ENCODE data around the gene ZBED1.
"Not testable (repeated sequence)": the region's sequence is repeated elsewhere in the genome, so short reads cannot be mapped to it uniquely, and the experiment has no call there.

The ZBED1 gene

DNA sequence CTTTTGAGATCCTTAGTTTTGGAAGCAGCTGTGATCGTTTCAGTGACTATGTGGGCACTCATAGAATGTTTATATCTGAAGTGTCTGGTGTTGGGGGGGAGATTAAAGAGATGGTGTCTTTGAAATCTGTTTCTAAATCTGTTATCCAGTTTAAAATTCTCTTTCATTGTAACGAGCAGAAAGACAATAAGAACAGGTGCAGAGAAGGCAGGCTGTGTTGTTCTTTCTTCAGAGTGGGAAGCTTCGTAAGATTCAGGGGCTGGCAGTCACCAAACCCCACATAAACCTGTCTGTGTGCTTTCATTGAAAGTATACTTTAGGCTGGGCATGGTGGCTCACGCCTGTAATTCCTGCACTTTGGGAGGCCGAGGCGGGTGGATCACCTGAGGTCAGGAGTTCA is 16.3 kb upstream of the ZBED1 start:
- FAIRE-seq = no peak

DNA sequence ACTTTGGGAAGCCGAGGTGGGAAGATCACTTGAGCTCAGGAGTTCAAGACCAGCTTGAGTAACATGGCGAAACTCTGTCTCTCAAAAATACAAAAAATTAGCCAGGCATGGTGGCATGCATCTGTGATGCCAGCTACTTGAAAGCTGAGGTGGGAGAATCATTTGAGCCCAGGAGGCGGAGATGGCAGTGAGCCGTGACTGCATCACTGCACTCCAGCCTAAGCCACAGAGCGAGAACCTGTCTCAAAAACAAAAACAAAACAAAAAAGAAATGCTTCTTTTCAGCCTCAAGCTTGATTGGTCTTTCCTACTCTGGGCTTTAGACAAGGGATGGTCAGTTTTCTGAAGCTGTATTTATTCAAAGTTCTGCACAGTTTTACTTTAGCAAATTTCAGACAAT is 15.8 kb upstream of the ZBED1 start:
- FAIRE-seq = no peak

DNA sequence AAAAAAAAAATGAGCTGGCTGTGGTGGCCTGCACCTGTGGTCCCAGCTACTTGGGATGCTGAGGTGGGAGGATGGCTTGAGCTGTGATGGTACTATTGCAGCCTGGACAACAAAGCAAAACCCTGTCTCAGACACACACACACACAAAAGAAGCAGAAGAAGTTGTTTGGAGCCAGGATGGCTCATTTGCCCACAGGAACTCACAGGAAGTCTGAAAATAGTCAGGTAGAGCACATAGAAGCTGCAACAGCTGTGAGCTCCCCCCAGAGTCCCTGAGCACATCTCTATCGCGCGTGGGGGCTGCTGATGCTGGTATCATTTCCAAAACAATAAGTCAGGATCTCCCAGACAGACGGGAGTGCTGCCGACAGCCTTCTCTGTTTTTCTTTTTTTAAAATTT is 13.4 kb upstream of the ZBED1 start:
- no peak for FAIRE-seq

DNA sequence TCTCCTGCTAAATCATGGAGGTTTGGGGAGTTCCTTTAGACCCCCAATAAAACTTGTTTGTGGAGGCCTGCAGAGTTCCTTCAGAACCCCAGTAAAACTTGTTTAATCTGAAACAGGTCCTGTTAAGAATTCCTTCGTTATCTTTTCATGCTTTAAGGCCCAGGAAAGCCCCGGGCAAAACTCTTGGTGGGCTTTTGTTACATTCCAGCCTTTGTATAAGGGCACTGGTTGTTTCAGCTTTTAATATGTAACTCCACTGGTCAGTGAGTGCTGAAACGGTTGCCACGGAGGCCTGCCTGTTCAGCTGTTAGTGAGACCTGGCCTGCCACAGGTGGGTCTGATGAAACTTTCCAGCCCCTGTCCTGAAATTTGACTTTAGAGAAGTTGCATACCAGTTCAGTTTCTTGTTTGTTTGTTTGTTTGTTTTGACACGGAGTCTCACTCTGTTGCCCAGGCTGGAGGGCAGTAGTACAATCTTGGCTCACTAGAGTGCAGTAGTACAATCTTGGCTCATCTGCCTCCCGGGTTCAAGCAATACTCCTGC is 12.4 kb upstream of the ZBED1 start:
- FAIRE-seq = no peak

DNA sequence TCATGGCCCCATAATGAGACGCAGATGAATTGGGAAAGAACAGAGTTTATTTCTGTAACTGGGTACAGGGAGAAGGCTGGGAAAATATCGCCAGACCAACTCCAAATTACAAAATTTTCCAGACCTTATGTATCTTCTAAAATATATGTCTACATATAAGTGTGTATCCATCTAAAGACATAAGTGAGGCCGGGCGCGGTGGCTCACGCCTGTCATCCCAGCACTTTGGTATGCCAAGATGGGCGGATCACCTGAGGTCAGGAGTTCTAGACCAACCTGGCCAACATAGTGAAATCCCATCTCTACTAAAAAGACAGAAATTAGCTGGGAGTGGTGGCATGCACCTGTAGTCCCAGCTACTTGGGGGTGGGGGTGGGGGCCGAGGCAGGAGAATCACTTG is 11.7 kb upstream of the ZBED1 start:
- FAIRE-seq = no peak

DNA sequence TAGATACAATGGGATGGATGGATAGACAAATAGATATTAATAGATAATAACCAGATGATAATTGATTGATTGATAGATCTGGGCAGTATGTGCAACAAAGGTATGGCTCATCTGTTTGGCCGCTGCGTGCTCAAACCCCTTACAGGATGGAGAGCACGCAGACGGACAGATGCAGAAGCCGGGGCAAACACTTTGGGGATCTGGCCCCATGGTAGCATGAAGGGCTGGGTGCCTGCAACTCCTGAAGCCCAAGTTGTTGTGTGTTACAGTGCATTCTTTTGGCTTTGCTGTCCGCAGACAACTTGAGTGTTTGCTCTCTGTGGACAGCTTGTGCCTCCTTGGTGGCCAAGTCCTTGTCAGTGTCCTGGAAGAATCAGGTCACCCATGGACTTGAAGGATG is 10.6 kb upstream of the ZBED1 start:
- FAIRE-seq = no peak

DNA sequence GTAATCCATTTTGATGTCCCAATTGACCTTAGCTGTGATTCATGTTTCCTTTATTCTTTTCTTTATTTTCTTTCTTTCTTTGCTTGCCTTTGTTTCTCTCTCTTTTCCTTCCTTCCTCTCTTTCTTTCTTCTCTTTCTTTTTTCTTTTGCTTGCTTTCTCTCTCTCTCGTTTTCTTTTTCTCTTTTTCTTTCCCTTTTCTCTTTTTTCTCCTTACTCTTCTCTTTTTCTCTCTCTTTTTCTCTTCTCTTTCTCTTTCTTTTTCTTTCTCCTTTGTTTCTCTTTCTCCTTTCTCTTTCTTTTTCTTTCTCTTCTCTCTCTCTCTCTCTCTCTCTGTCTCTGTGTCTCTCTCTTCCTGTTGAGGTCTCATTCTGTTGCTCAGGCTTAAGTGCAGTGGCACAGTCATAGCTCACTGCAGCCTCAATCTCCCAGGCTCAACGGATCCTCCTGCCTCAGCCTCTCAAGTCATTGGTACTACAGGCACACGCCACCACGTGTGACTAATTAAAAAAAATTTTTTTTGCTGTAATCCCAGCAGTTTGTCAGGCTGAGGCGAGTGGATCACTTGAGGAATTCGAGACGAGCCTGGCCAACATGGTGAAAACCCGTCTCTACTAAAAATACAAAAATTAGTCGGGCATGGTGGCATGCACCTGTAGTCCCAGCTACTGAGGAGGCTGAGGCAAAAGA is 8.0 kb upstream of the ZBED1 start:
- no peak for FAIRE-seq

DNA sequence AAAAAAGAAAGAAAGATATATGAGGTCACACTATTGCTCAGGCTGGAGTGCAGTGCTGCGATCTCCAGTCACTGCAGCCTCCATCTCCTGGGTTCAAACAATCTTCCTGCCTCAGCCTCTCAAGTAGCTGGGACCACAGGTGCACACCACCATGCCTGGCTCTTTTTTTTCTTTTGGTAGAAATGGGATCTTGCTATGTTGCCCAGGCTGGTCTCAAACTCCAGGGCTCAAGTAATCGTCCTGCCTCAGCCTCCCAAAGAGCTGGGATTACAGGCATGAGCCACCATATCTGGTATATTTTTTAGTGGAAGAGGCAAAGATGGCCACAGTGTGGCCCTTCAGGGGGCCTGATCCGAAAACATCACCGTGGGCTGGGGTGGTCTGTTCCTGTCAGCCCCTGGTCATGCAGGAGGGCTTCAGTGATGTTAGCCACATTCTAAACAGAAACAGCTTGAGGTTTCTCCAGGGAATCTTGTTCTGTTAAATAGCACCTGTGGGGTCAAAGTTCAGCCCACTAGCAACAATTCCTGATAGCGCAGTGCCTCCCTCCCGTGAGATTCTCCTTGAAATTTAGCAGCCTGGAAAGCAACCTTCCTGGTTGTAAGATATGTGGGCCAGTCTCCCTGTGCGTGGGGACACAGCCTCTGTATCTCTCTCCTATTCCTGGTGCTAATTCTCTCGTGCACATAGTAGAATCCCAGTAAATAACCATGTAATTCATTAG is 7.3 kb upstream of the ZBED1 start:
- no peak for FAIRE-seq

DNA sequence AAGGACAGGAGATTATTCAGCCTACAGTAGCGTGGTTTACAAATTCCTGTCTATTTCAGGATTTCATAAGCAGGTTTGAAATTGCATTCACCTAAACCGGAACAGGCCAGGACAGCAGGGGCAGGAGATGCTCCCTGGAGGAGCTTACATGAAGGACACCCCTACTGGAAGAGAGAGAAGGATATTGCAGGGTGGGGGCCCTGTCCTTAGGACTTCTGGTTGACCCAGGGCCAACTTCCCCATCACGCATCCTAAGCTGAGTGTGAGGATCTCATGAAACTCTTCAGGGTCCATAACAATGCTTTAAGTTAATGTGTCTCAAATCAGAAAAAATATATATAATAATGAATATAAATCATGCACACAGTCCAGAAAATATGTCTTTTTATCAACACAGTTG is 6.4 kb upstream of the ZBED1 start:
- no peak for FAIRE-seq

DNA sequence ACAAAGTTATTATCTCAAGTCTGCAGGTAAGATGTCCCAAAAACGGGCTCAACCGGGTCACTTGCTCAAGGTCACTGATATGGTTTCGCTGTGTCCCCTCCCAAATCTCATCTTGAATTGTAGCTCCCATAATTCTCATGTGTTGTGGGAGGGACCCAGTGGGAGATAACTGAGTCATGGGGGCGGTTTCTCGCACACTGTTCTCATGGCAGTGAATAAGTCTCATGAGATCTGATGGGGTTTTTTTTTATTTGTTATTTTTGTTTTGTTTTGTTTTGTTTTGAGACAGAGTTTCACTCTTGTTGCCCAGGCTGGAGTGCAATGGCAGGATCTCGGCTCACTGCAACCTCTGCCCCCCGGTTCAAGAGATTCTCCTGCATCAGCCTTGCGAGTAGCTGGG is 4.6 kb upstream of the ZBED1 start:
- not testable (repeated sequence) for FAIRE-seq

DNA sequence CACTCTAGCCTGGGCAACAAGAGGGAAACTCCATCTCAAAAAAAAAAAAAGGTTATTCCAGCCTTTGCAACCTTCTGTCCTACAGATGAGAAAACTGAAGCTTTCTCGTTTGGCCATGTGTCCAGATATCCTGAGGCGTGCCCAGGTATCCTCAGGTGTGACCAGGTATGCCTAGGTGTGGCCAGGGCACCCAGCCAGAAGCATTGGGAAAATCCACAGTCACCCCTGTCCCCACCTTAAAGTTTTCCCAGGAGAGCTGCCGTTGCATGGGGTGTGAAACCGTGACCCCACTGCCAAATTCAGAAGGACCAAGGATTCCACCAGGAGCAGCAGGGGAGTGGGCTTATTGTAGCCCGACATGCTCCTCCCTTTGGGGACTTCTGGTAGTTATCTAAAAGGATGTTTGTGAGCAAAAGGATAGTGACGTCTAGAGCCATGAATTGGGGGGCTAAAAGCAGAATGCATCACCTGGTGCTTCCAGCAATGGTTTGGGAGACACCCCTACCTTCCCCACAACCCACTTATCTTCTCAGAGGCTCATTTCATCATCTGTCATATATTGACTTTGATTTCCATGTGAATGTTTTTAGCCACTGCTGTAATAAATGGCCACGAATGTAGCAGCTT is 4.0 kb upstream of the ZBED1 start:
- no peak for FAIRE-seq

DNA sequence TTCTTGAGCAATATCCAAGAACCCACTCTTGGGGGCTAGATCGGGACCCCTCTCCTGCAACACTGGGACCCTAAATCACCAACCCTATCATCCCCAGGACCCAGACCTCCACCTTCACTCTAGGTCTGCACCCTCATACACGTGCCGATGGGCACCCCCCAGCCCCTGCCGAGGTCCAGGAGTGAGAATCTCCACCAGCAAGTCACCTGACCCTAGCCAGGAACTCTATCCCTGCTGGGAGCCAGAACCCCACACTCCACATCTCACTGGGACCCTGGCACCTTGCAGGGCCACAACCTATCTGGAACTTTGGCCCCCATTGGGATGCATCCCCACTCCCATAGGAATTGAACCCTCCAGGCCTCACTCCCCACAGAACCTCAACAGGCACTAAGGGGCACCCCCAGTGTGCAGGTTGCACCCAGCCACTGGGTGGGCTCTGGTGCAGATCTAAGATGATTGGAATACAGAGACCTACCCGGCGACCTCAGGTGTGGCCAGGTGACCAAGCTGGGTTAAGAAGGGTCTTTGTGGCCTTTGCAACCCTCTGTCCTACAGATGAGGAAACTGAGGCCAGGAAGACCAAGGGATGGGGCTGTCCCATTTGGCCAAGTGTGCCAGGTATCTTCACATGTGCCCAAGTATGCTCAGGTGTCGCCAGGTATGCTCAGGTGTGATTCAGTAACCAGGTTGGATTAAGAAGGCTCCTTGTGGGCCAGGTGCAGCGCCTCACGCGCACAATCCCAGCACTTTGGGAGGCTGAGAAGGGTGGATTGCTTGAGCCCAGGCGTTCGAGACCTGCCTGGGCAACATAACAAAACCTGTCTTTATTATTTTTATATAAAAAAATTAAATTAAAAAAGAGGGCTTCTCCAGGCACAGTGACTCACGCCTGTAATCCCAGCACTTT is 3.1 kb upstream of the ZBED1 start:
- FAIRE-seq = no peak

DNA sequence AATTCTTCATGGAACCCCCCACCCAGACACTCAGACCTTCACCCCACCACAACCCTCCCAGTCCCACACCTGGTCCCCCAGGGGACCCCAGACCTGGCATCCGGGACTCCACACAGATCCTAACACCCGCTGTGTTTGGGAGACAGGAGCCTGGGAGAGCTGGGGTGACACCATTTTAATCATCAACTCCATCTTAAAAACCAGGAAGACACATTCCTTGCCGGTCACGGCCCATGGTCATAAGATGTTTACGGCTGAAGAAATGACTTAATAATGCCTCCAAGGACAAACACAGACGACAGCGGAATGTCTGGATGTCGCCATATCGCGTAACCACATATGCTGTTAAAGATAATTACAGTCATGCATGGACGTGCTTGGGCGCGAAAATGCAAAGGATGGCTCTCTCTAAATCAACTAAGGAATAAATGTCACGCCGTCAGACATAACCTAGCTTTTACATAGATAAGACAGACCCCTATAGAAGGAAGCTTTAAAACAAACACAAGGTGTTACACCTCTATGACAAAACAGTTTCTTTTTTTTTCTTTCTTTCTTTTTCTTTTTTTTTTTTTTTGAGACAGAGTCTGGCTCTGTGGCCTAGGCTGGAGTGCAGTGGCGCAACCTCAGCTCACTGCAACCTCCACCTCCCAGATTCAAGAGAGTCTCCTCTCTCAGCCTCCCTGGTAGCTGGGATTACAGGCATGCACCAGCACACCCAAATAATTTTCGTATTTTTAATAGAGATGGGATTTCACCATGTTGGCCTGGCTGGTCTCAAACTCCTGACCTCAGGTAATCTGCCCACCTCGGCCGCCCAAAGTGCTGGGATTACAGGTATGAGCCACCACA is 2.1 kb upstream of the ZBED1 start:
- no peak for FAIRE-seq

DNA sequence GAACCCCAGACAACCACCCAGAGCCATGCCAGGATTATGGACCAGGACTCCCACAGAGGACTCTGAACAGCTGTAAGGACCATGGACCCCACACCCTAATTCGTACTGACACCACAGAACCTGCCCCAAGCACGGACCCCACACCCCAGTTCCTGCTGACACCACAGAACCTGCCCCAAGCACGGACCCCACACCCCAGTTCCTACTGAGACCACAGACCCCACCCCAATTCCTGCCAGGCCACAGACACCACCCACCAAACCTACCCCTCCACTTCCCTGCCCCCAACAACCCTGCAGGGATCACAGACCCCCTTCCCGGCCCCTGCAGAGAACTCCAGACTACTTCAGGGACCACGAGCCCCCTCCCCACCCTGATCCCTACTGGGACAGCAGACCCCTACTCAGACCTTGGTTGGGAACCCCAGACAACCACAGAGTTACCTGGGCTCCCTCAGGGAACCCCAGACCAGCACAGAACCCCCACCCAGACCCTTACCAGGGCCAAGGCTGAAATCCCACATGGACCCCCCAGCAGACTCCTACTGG is 1.4 kb upstream of the ZBED1 start:
- FAIRE-seq = no peak

DNA sequence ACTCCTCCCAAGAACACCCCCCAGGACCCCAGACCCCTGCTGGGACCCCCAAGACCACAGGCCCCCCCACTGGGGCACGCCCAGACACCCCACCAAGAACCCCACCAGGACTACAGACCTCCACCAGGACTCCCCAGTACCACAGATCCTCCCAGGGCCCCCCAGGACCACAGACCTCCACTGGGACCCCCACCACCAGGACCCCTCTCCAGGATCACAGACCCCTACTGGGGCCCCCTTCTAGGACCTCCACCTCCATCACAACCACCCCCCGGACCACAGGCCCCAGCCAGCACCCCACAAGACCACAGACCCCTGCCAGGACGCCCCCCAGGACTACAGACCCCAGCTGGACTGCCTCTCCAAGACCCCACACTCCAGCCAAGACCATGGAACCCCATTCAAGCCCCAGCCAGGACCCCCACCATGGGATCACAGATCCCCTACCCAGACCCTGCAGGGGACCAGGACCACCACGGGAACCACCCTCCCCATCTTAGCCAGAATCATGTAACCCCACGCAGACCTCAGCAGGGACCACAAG is 855 bp upstream of the ZBED1 start:
- FAIRE-seq = no peak

DNA sequence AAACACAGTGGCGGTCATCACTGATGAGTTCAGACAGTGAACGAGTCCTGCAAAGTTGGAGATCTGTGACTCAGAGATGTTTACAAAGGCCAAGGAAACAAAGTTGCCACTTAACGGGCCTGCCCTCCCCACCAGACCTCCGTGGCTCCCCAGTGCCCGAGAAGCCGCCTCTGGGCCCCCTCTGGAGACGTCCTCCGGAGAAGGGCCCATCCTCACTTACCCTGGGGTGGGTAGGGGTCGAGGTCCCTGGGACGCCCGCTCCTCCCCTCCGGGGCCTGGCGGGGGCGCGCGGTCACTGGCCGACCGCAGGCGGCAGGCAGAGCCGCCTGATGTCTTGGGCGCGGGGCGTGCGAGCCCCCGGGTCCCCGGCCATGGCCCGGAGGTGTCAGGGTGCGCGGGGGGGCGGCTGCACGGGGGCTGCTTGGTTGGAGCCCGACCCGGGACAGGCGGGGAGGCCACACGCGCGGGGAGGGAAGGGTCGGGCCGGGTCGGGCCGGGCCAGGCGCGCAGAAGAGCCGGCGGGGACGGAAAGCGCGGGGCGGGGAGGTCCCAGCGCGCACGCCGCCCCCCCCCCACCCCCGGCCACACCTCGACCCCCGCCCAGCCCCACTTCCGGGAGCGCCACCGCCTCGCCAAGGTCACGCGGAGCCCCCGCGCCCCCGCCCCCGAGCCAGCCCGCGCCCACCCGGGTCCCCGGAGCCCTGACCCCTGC is 529 bp downstream of the ZBED1 start:
- FAIRE-seq = no peak

DNA sequence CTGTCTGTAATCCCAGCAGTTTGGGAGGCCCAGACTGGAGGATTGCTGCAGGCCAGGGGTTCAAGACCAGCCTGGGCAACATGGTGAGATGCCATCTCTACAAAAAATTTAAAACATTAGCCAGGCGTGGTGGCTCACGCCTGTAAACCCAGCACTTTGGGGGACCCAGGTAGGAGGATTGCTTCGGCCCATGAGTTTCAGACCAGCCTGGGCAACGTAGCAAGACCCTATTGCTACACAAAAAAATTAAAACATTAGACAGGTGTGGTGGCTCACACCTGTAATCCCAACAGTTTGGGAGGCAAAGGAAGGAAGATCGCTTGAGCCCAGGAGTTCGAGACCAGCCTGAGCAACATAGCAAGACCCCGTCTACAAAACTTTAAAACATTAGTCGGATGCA is 1.3 kb downstream of the ZBED1 start:
- no peak for FAIRE-seq

DNA sequence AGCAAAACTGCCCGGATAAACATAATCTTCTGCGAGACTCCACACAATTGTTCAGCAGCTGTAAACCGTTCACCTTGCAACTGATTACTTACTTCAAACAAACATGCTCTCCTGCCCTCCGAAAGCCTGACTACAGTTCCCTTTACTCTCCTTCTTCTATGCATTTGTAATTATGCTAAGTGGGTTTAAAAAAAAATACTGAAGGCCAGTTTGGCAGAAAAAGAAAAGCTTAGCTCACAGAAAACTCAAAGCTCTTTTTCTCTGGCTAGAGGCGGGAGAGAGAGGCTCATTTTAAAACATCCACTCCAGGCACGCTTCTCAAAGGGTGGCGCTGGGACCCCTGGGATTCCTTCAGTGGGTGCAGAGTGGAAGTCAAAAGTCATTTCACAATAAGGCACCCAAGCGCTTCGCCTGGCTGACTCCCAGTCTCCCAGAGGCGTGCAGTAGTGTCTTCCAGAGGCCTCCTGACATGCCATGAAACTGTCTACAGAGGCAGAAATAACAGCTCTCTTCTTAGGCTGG is 1.9 kb downstream of the ZBED1 start:
- no peak for FAIRE-seq

DNA sequence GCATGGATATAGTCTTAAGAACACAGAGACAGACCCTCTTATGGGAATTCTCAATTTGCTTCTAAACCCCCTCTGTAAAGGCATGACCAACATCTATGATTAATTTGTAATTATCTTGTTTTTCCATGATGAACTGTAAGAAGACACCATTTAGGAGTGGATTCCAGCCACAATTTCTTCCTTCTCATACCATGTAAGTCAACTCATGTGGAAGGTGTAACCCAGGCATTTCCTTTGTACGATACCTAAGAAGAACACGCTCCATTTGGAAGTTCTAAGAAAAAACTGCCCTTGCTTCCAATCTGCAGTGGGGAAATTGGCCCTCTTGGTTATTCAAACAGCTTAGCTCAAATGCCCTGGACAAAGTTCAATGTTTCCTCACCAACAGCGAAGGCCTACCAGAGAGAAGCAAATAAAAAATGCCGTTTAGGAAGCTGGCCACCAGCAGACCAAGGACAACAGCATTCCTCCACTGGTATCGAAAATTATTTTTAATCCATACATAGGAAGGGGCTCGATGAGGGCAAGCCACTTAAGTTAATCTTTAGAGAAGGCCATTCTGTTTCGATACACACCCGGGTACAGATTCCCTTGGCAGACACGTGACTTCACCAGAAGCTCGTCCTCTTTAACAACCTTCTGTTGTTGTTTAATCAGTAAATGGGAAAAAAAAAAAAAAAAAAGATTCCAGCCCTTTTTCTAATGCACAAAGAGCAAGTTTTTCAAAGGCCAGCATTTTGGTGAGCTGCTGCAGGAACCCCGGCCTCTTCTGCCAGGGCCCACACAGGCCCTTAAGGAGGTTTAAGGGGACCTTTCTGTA is 2.6 kb downstream of the ZBED1 start:
- FAIRE-seq = no peak

DNA sequence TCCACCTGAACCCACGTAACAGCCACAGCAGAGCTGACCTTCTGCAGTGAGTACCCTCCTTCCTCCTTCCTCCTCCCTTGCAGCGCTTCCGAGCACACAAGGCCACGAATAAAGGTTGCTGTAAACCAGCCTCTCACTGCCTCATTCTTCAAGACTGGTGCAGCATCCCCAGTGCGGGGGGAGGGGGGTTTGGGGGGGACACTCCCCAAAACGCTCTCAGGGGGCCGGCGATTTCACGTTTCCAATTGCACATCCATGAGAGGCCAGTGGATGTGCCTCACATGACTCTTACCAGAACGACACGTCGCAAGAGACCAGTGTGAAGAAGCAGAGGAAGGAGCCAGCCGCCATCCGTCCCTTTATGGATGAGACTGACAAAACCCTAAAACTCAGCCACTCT is 5.2 kb downstream of the ZBED1 start:
- FAIRE-seq = no peak
